HEK293 (cell line): ENCODE results near the gene DCN.

Experiments
- KLF10 ChIP-seq: fragments of 450-650 bp; IDR thresholded peaks from 2 replicates; pipeline ENCODE4 v1.5.1; 2018; ENCODE audit warnings: missing biosample characterization, mild to moderate bottlenecking, missing genetic modification characterization
- RBAK ChIP-seq: fragments of 450-650 bp; formaldehyde crosslinking; IDR thresholded peaks from 2 replicates; pipeline ENCODE4 v1.5.1; 2016; ENCODE audit warnings: missing biosample characterization, missing genetic modification characterization
- REST ChIP-seq: fragments of 450-650 bp; formaldehyde crosslinking; IDR thresholded peaks from 2 replicates; pipeline ENCODE4 v1.5.1; 2016; ENCODE audit warnings: missing biosample characterization, missing genetic modification characterization
- SP2 ChIP-seq: fragments of 450-650 bp; formaldehyde crosslinking; IDR thresholded peaks from 2 replicates; pipeline ENCODE4 v1.5.1; 2016; ENCODE audit warnings: missing biosample characterization, missing genetic modification characterization
- ZNF24 ChIP-seq: fragments of 450-650 bp; formaldehyde crosslinking; IDR thresholded peaks from 2 replicates; pipeline ENCODE4 v1.5.1; 2016; ENCODE audit warnings: missing biosample characterization, missing genetic modification characterization
- ZNF626 ChIP-seq: fragments of 450-650 bp; sonication (Bioruptor Pico); formaldehyde crosslinking; IDR thresholded peaks from 2 replicates; pipeline ENCODE4 v1.5.1; 2018; ENCODE audit warnings: missing biosample characterization, missing genetic modification characterization, inconsistent platforms
- ZNF639 ChIP-seq: fragments of 450-650 bp; formaldehyde crosslinking; IDR thresholded peaks from 2 replicates; pipeline ENCODE4 v1.5.1; 2016; ENCODE audit warnings: missing biosample characterization, missing genetic modification characterization
- TF ChIP-seq, protein P1 (sequence below): fragments of 450-650 bp; formaldehyde crosslinking; IDR thresholded peaks from 2 replicates; pipeline ENCODE4 v1.5.1; 2016; ENCODE audit warnings: missing biosample characterization, missing genetic modification characterization
- TF ChIP-seq, protein P2 (sequence below): IDR thresholded peaks from 2 replicates; pipeline ENCODE4 v1.6.1; 2011; ENCODE audit warnings: mild to moderate bottlenecking, low read depth, low read length, borderline replicate concordance

DNA sequence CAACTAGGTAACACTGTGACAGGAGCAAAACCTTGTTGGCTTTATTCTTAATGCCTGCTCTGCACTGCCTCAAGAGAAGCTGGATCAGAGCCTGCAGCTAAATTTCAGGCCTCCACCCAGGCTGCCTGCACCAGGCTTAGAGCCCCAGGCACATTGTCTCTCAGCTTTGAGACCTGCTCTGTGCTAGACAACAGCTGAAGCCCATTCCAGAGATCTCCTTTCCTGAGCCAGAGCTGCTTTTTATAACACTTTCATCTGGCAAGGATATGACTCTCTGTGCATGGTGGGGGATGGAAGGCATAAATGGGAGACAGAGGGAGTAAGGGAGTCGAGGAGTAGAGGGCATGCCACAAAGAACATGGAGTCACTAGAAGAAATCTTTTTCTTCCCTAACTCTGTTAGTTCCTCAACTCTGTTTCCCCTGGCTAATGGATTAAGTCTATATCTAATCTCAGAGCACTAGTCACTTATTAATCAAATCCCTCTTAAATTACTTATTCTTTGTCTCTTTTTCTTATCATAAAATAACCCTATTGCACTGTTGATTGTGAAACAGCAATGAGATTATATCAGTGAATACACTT is 44.2 kb downstream of the DCN start:
- TF ChIP-seq REST (tag by site-specific recombination) (no peak), SP2 (tag by site-specific recombination) (no peak), KLF10 (tag by site-specific recombination) (no peak), ZNF626 (no peak), ZNF639 (tag by site-specific recombination) (no peak), ZNF24 (no peak), RBAK (tag by site-specific recombination) (no peak)
- TF ChIP-seq, protein P1, sequence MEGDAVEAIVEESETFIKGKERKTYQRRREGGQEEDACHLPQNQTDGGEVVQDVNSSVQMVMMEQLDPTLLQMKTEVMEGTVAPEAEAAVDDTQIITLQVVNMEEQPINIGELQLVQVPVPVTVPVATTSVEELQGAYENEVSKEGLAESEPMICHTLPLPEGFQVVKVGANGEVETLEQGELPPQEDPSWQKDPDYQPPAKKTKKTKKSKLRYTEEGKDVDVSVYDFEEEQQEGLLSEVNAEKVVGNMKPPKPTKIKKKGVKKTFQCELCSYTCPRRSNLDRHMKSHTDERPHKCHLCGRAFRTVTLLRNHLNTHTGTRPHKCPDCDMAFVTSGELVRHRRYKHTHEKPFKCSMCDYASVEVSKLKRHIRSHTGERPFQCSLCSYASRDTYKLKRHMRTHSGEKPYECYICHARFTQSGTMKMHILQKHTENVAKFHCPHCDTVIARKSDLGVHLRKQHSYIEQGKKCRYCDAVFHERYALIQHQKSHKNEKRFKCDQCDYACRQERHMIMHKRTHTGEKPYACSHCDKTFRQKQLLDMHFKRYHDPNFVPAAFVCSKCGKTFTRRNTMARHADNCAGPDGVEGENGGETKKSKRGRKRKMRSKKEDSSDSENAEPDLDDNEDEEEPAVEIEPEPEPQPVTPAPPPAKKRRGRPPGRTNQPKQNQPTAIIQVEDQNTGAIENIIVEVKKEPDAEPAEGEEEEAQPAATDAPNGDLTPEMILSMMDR (tag by site-specific recombination) = no peak
- TF ChIP-seq, protein P2, sequence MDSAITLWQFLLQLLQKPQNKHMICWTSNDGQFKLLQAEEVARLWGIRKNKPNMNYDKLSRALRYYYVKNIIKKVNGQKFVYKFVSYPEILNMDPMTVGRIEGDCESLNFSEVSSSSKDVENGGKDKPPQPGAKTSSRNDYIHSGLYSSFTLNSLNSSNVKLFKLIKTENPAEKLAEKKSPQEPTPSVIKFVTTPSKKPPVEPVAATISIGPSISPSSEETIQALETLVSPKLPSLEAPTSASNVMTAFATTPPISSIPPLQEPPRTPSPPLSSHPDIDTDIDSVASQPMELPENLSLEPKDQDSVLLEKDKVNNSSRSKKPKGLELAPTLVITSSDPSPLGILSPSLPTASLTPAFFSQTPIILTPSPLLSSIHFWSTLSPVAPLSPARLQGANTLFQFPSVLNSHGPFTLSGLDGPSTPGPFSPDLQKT = no peak
